Activated B cell treated with CpG ODN at 0.5 μM for 24 hours (primary cell): ENCODE data around the gene CD79A. TPM values are rescaled to one million over a fixed set of nuclear protein-coding genes. Genes with fewer than 3 reads are reported as not detected.

ENCODE experiments used
- ATAC-seq: fragments of 200-7000 bp; cut with Tn5 transposase; one replicate; pipeline ENCODE4 v1.10.0; 2021; ENCODE audit warnings: low read depth, mild to moderate bottlenecking, moderate library complexity
- CTCF ChIA-PET: fragments of 350-600 bp; sonication (Branson Sonifier 250); formaldehyde crosslinking; loops from one replicate; lab custom pipeline; 2021; ENCODE audit warnings: antibody characterized with exemption; lab: Charles Lee
- POLR2A ChIA-PET: fragments of 350-600 bp; sonication (Branson Sonifier 250); formaldehyde crosslinking; loops from one replicate; lab custom pipeline; 2021; ENCODE audit warnings: antibody characterized with exemption; lab: Charles Lee
- DNase-seq: peaks from one replicate; pipeline ENCODE4 v3.0.0; 2022
- H3K27ac Mint-ChIP-seq: one replicate; pipeline ENCODE4 v1.8.0; 2020; ENCODE audit warnings: mixed read lengths
- H3K27me3 Mint-ChIP-seq: one replicate; pipeline ENCODE4 v1.8.0; 2021; ENCODE audit warnings: mixed read lengths
- H3K36me3 Mint-ChIP-seq: one replicate; pipeline ENCODE4 v1.8.0; 2021; ENCODE audit warnings: low read depth, mixed read lengths
- H3K4me1 Mint-ChIP-seq: one replicate; pipeline ENCODE4 v1.8.0; 2021; ENCODE audit warnings: mixed read lengths
- H3K4me3 Mint-ChIP-seq: one replicate; pipeline ENCODE4 v1.8.0; 2020; ENCODE audit warnings: mild to moderate bottlenecking, mixed read lengths
- H3K9me3 Mint-ChIP-seq: one replicate; pipeline ENCODE4 v1.8.0; 2020; ENCODE audit warnings: mixed read lengths
- CTCF ChIP-seq: fragments of 200-600 bp; IDR thresholded peaks from one replicate; pipeline ENCODE4 v1.8.0; 2022; ENCODE audit warnings: antibody characterized with exemption, mild to moderate bottlenecking
- intact Hi-C: fragments of 100-400 bp; cut with micrococcal nuclease; formaldehyde crosslinking; loops from one replicate; pipeline ENCODE4 v1.15.1; 2024
- total RNA-seq: library from RNA; stranded (reverse); gene quantifications from 2 replicates; pipeline ENCODE4 v1.2.3, GENCODE V29; 2022

The CD79A gene
- total RNA-seq, 1 donor from 2014 or later: 889 TPM

- Mint-ChIP-seq H3K27me3 (peaks cover 2% of the 10 kb centered on the region), H3K4me3 (no peak overlapping the region), H3K4me1 (no peaks in the 10 kb centered on the region), H3K9me3 (no peaks in the 10 kb centered on the region), H3K27ac (no peak overlapping the region), H3K36me3 (no peaks in the 10 kb centered on the region)
- intact Hi-C loops: no loop called here
- CTCF ChIA-PET: no interaction called here
- POLR2A ChIA-PET: no interaction called here
- DNase-seq (no peak), ATAC-seq (no peak)
- TF ChIP-seq CTCF: no peak
These were observed 28.0 kb upstream of the CD79A start for GRCh38 chr19:41849067-41849466.

- ChIA-PET POLR2A (no interaction called here), CTCF (no interaction called here)
- H3K4me3 Mint-ChIP-seq: no peak overlapping the region
- H3K9me3 Mint-ChIP-seq: no peaks in the 10 kb centered on the region
- H3K27me3 Mint-ChIP-seq: no peaks in the 10 kb centered on the region
- ATAC-seq: no peak
- H3K4me1 Mint-ChIP-seq: no peaks in the 10 kb centered on the region
- no peak overlapping the region for H3K27ac Mint-ChIP-seq
- TF ChIP-seq CTCF: no peak
- DNase-seq: no peak
- H3K36me3 Mint-ChIP-seq: no peaks in the 10 kb centered on the region
- intact Hi-C loops: no loop called here
These were observed 26.7 kb upstream of the CD79A start for GRCh38 chr19:41850381-41850780.

- intact Hi-C loops: no loop called here
- Mint-ChIP-seq H3K4me3 (no peak overlapping the region), H3K27ac (no peak overlapping the region), H3K9me3 (no peaks in the 10 kb centered on the region), H3K4me1 (no peaks in the 10 kb centered on the region), H3K36me3 (no peaks in the 10 kb centered on the region), H3K27me3 (no peaks in the 10 kb centered on the region)
- TF ChIP-seq CTCF: no peak
- ChIA-PET CTCF (interaction anchor here (1.1 kb wide), 1 partner anchor 16 kb away, joined by 3 read pairs; no protein-coding TSS in a partner anchor), POLR2A (no interaction called here)
- DNase-seq: no peak
- no peak for ATAC-seq
These were observed 25.6 kb upstream of the CD79A start for GRCh38 chr19:41851456-41851855.

- Mint-ChIP-seq H3K9me3 (no peaks in the 10 kb centered on the region), H3K4me3 (no peak overlapping the region), H3K36me3 (no peaks in the 10 kb centered on the region), H3K27me3 (no peaks in the 10 kb centered on the region), H3K4me1 (no peaks in the 10 kb centered on the region), H3K27ac (no peak overlapping the region)
- ChIA-PET POLR2A (interaction anchor here (1.0 kb wide), 1 partner anchor 17 kb away, joined by 3 read pairs; no protein-coding TSS in a partner anchor), CTCF (no interaction called here)
- ATAC-seq: no peak
- no peak for DNase-seq
- intact Hi-C loops: no loop called here
- no peak for TF ChIP-seq CTCF
These were observed 23.7 kb upstream of the CD79A start for GRCh38 chr19:41853344-41853743.

- H3K9me3 Mint-ChIP-seq: no peaks in the 10 kb centered on the region
- ATAC-seq (no peak), DNase-seq (no peak)
- no peaks in the 10 kb centered on the region for H3K36me3 Mint-ChIP-seq
- H3K4me3 Mint-ChIP-seq: no peak overlapping the region
- intact Hi-C loops: no loop called here
- TF ChIP-seq CTCF: no peak
- POLR2A ChIA-PET: interaction anchor here (1.0 kb wide), 1 partner anchor 16 kb away, joined by 3 read pairs; no protein-coding TSS in a partner anchor
- CTCF ChIA-PET: no interaction called here
- no peaks in the 10 kb centered on the region for H3K4me1 Mint-ChIP-seq
- H3K27ac Mint-ChIP-seq: no peak overlapping the region
- H3K27me3 Mint-ChIP-seq: no peaks in the 10 kb centered on the region
These were observed 23.3 kb upstream of the CD79A start for GRCh38 chr19:41853768-41854167.
